ENCODE data around the gene SLC35F4.

DNA sequence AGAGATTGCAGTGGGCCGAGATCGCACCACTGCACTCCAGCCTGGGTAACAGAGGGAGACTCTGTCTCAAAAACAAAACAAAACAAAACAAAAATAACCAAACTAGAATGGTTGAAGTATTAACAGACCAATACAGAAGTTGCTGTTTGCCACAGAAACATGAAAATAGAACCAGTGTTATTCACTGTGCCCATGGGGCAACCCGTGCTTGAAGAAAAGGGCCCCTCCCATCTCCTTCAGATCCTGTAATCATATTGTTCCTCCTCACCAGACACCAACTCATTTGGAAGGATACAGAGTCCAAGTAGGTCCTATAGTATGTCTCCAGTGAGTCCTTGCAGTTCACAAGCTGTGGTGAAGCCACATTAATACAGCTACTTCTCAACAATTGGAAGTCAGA, 30.9 kb downstream of the SLC35F4 start:
- no peak for TF ChIP-seq CTCF (IDR thresholded peaks at IDR 0.05)
- TF ChIP-seq POLR2A (IDR thresholded peaks at IDR 0.05): no peak
- no peak for TF ChIP-seq EP300 (IDR thresholded peaks at IDR 0.05)
